NCI-H510A (cell line): Measurements from ENCODE around the gene FKBP7.
"Not testable (repeated sequence)": the region's sequence is repeated elsewhere in the genome, so short reads cannot be mapped to it uniquely, and the experiment has no call there.

Experiments
- DNase-seq: peaks from one replicate; lab custom pipeline; 2025; lab: John Stamatoyannopoulos, UW

Gene FKBP7, protein sequence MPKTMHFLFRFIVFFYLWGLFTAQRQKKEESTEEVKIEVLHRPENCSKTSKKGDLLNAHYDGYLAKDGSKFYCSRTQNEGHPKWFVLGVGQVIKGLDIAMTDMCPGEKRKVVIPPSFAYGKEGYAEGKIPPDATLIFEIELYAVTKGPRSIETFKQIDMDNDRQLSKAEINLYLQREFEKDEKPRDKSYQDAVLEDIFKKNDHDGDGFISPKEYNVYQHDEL

DNA sequence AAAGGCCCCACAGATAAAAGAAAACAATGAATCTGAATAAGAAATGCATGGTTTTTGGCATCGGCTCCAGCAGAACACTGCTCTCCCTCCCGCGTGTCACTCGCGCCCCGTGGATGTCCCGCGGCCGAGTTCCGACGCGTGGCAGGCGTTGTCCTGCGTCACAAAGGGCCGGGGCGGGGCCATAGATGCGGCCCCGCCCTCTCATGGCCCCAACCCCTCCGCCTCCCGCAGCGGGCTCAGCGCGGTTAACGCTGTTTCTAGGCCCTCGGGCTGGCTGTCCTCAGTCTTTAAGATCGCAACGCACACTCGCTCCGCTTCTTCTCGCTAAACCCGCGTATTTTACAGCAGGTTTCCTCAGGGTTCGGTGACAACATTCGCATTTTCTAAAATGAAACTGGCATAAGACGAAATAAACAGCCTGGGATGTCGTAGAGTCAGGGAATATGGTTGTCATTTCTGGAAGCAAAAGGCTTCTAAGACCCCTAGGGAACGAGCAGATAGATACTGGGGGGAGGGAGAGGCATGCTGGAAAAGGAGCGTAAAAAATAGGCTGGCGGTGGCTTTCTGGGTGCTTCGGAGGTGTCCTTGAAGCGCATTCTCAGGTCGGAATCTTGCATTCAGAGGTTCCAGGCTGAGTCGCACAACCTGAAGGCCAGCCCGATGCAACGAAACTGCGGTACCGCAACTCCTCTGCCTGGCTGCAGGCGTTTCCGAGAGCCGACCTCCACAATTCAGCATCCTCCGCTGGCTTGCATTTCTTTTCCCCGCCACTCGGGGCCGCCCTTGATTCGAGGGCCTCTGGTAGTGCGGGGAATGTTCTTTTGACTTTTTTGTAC is at the start of gene FKBP7:
TSS of gene FKBP7 (minus strand) at position 162 of the 836 bp plus-strand sequence. CDS start at position 61, 101 bp downstream.
- peak; percentile 90 for DNase-seq

DNA sequence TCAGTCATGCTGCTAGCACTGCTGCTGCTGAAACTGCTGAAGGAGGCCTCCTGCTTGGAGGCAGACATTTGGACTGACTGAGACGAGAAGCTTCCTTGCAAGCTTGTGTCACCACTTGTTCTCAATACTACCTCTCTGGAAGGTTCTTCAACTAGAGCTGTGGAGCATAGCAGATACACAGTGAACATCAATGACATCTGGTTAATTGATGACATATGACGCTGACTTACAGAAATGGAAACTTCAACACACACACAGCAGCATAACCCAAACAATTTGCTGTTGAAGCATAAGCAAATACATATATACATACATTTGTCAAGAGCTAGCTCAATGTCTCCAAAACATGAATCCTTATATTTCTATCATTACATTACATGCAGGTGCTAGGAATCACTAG is 49.2 kb upstream of the FKBP7 start:
- no peak for DNase-seq

- no peak for DNase-seq
These were observed 47.9 kb upstream of the FKBP7 start for GRCh38 chr2:178526256-178526655.

DNA sequence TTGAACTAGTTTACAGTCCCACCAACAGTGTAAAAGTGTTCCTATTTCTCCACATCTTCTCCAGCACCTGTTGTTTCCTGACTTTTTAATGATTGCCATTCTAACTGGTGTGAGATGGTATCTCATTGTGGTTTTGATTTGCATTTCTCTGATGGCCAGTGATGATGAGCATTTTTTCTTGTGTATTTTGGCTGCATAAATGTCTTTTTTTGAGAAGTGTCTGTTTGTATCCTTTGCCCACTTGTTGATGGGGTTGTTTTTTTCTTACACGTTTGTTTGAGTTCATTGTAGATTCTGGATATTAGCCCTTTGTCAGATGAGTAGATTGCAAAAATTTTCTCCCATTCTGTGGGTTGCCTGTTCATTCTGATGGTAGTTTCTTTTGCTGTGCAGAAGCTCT is 47.1 kb upstream of the FKBP7 start:
- DNase-seq = not testable (repeated sequence)

GRCh38 chr2:178525010-178525409 is 46.6 kb upstream of the FKBP7 start:
- DNase-seq = not testable (repeated sequence)

DNA sequence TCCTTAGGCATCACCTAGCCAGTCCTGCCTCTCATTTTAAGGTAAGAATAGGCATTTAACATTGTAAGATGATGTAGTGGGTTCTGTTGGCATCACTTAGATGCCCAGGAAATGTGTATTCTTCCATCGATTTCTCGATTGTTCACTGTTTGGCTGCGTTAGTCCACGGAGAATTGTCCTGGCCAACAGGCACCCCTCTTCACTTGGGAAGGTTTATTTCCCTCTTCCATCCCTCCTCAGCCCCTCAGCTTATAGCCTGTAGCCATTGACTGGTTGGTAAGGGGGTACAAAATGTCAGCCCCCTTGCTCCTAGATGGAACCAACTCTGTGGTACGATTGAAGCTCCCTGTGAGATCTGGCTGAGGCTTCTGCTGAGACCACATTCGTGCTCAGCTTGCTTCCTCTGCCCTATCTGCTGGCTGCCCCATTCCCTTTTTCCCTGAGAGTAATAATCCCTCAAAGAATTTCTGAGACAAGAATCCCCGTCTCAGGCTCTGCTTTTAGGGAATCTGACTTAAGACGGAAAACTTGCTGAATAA is 45.3 kb upstream of the FKBP7 start:
- DNase-seq = no peak

- DNase-seq = peak; percentile 91
These were observed 44.7 kb upstream of the FKBP7 start for GRCh38 chr2:178522950-178523595.

- no peak for DNase-seq
These were observed 43.1 kb upstream of the FKBP7 start for GRCh38 chr2:178521304-178522150.

DNA sequence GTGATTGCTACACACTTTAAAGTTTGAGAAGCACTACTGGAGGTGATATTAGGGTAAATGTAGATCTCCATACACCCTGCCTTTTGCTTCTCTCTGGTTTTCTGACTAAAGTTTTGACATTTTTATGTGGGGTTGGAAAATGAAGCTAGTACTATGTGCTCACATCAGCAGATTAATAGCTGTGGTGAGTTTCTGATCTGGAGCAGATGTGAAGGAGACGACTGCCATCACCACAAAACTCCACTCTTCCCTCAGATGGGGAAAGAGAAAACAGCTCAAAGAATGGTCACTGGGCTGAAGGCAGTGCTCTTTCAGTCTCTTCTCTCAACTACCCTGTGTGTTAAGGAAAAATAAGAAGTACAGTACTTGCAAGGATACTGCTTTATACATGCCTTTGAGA is 39.1 kb upstream of the FKBP7 start:
- no peak for DNase-seq

DNA sequence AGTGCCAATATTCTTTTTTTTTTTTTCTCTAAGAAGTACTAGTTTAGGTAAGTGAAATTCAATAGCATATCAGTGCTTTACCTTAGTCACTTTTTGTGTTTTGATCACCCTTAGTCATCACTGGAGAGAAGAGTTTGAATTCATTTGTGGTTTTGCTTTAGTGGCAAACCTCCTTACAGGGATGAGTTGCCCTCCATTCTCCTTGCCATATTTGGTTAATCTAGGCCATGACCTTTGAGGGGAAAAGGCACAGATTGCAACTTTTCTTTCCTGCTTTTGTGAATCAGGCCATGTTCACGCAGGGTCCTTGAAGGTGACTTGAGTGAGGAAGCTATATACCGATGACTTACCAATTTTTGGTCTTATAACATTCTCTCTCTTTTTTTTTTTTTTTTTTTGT is 36.3 kb upstream of the FKBP7 start:
- DNase-seq = no peak

GRCh38 chr2:178513876-178514275 is 35.5 kb upstream of the FKBP7 start:
- no peak for DNase-seq

DNA sequence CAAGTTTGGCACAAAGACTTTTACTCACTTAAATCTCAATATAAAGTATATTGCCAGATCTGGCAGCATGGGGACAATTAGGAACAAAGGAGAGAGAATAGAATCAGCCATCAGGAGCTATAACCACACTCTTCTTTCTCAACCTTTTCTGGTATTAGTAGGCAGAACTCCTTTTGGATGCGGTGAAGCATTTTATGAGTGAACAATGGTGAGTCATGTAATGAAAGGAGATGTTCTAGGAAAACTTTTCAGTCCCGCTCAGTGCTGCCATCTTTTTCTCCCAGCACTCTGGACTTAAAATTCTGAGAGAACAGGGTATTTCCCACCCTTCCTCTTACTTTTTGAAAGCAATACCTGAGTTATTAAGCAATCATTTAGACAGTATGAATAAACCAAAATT is 34.1 kb upstream of the FKBP7 start:
- DNase-seq = no peak

DNA sequence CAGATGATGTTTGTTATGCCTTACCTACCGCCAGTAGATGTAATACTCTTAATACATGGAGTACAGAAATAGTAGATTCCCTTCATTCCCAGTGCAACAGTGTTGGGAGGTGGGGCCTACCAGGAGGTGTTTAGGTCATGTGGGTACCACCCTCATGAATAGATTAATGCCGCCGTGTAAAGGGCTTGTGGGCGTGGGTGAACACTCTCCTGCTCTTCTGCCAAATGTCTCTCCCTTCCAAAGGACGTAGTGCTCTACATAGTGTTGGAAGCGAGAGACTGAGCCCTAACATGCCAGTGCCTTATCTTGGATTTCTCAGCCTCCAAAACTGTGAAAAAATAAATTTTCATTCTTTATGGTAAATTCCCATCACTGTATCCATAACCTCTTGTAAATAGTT is 32.0 kb upstream of the FKBP7 start:
- no peak for DNase-seq

- no peak for DNase-seq
These were observed 30.2 kb upstream of the FKBP7 start for GRCh38 chr2:178508646-178509045.

- DNase-seq = no peak
These were observed 28.5 kb upstream of the FKBP7 start for GRCh38 chr2:178506949-178507348.

GRCh38 chr2:178506524-178506923 is 28.1 kb upstream of the FKBP7 start:
- no peak for DNase-seq

DNA sequence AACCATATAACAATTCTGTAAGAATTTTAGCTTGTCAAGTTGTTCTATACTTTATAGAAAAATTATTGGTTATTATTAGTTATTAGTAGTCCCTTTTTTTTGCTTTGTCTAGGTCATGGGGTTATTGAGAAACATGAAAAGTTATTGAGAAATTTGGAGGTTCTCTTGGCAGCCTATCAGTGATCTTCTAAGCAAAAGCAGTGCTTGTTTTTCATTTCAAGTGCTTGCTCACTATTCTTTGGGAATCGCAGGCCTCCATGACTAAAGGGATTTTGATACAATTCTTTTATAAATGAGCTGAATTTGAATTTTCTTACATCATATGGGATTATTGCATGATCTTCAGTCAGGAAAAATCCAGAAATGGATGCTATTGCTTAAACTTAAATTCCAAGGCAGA is 27.7 kb upstream of the FKBP7 start:
- DNase-seq = no peak

DNA sequence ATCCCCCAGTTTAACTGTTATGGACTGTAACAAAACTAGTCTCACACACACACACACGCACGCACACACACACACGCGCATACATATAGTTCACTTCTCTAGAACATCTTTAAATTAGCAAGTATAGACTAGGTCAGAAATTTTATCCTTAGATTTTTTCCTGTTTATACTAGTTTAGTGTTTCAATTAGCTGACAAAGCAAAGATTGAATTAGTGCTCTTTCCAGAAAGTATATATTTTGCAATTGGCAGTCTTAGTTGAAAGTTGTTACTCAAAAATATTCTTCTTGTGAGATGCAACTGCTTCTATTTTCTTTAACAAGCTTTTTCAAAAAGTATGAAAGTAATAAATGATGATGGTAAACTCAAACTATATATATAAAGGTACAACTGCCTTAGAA is 24.4 kb upstream of the FKBP7 start:
- no peak for DNase-seq

DNA sequence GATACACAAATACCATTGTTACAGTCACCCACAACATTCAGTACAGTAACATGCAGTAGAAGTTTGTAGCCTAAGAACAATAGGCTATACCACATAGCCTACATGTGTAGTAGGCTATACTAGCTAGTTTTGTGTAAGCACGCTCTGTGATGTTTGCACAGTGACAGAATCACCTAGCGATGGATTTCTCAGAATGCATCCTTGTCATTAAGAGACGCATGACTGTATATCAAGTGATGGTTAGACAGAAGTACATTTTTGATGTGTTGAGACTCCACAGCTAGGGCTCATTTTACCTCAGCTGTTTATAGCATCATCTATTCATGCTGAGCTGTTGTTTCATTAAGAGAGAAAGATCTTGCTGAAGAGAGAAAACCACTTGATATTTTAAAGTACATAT is 21.2 kb upstream of the FKBP7 start:
- no peak for DNase-seq

- no peak for DNase-seq
These were observed 19.7 kb upstream of the FKBP7 start for GRCh38 chr2:178498137-178498536.

GRCh38 chr2:178496049-178496448 is 17.6 kb upstream of the FKBP7 start:
- DNase-seq = no peak

- DNase-seq = no peak
These were observed 13.2 kb upstream of the FKBP7 start for GRCh38 chr2:178491612-178492011.
